HFFc6 (cell line): ENCODE measurements around the gene AADACL4. TPM values are rescaled to one million over a fixed set of nuclear protein-coding genes. Genes with fewer than 3 reads are reported as not detected.

Experiments used
- DNase-seq: peaks from one replicate; pipeline ENCODE4 v3.0.0-alpha.2; 2018
- H3K27ac Mint-ChIP-seq: 2 replicates; pipeline ENCODE4 v1.8.0; 2020; ENCODE audit warnings: mild to moderate bottlenecking, mixed read lengths
- H3K27me3 Mint-ChIP-seq: 2 replicates; pipeline ENCODE4 v1.8.0; 2021; ENCODE audit warnings: mild to moderate bottlenecking, moderate library complexity, mixed read lengths; ENCODE audit not compliant: insufficient read depth
- H3K36me3 Mint-ChIP-seq: 2 replicates; pipeline ENCODE4 v1.8.0; 2021; ENCODE audit warnings: low read depth, mixed read lengths
- H3K4me1 Mint-ChIP-seq: 2 replicates; pipeline ENCODE4 v1.8.0; 2020; ENCODE audit warnings: low read depth, mixed read lengths
- H3K4me3 Mint-ChIP-seq: 2 replicates; pipeline ENCODE4 v1.8.0; 2020; ENCODE audit warnings: mild to moderate bottlenecking, moderate library complexity, mixed read lengths
- H3K9me3 Mint-ChIP-seq: 2 replicates; pipeline ENCODE4 v1.8.0; 2020; ENCODE audit warnings: mild to moderate bottlenecking, mixed read lengths
- total RNA-seq, 6 experiments: library from RNA; stranded (reverse); fragmentation: NEBNext Ultra II Directional; extraction: Animal tissue kit (Norgen Biotek cat#: 25700); gene quantifications; 2 replicates in 1 of 6; 3 replicates in 5 of 6; pipeline ENCODE4 v1.2.3, GENCODE V29; 2021
- TF ChIP-seq, protein P1 (sequence below): fragments of 200-600 bp; sonication (generic); IDR thresholded peaks from 2 replicates; pipeline ENCODE4 v1.5.0; 2021; ENCODE audit warnings: antibody characterized with exemption, mild to moderate bottlenecking

Gene AADACL4
- total RNA-seq, 6 experiments from 2014 or later = not detected

DNA sequence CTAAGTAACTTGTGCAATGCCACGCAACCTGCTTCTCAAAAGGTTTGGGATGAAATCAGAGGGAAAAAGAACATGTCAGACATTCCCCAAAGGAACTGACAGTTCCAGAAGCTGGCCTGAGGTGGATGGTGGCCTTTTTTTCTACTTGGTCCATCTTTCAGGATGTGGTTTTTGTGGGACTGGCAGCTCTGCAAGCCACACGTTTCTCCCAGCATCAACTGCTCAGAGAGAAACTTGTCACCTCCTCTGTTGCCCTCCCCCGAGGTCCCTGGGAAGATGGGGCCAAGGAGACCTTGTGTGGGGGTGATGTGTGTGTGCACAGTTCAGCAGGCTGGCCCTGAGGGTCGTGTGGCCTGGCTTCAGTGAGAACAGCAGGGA is 23.4 kb upstream of the AADACL4 start:
- Mint-ChIP-seq H3K4me3 (no peak overlapping the region), H3K27ac (no peak overlapping the region), H3K4me1 (peaks cover 48% of the 10 kb centered on the region), H3K9me3 (no peaks in the 10 kb centered on the region), H3K27me3 (peaks cover 13% of the 10 kb centered on the region), H3K36me3 (no peaks in the 10 kb centered on the region)
- TF ChIP-seq, protein P1, sequence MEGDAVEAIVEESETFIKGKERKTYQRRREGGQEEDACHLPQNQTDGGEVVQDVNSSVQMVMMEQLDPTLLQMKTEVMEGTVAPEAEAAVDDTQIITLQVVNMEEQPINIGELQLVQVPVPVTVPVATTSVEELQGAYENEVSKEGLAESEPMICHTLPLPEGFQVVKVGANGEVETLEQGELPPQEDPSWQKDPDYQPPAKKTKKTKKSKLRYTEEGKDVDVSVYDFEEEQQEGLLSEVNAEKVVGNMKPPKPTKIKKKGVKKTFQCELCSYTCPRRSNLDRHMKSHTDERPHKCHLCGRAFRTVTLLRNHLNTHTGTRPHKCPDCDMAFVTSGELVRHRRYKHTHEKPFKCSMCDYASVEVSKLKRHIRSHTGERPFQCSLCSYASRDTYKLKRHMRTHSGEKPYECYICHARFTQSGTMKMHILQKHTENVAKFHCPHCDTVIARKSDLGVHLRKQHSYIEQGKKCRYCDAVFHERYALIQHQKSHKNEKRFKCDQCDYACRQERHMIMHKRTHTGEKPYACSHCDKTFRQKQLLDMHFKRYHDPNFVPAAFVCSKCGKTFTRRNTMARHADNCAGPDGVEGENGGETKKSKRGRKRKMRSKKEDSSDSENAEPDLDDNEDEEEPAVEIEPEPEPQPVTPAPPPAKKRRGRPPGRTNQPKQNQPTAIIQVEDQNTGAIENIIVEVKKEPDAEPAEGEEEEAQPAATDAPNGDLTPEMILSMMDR = no peak
- no peak for DNase-seq

GRCh38 chr1:12620931-12621330 is 23.0 kb upstream of the AADACL4 start:
- peaks cover 17% of the 10 kb centered on the region for H3K27me3 Mint-ChIP-seq
- no peaks in the 10 kb centered on the region for H3K9me3 Mint-ChIP-seq
- H3K27ac Mint-ChIP-seq = no peak overlapping the region
- H3K4me1 Mint-ChIP-seq = peaks cover 44% of the 10 kb centered on the region
- no peak overlapping the region for H3K4me3 Mint-ChIP-seq
- TF ChIP-seq, protein P1 = no peak
- no peak for DNase-seq
- no peaks in the 10 kb centered on the region for H3K36me3 Mint-ChIP-seq

GRCh38 chr1:12621346-12622335 is 22.2 kb upstream of the AADACL4 start:
- no peak overlapping the region for H3K27ac Mint-ChIP-seq
- no peak for DNase-seq
- no peak overlapping the region for H3K4me3 Mint-ChIP-seq
- TF ChIP-seq, protein P1 = no peak
- H3K9me3 Mint-ChIP-seq = no peaks in the 10 kb centered on the region
- peaks cover 37% of the 10 kb centered on the region for H3K4me1 Mint-ChIP-seq
- peaks cover 22% of the 10 kb centered on the region for H3K27me3 Mint-ChIP-seq
- no peaks in the 10 kb centered on the region for H3K36me3 Mint-ChIP-seq

- no peaks in the 10 kb centered on the region for H3K36me3 Mint-ChIP-seq
- TF ChIP-seq, protein P1 = no peak
- H3K4me3 Mint-ChIP-seq = no peak overlapping the region
- H3K27ac Mint-ChIP-seq = no peak overlapping the region
- peaks cover 30% of the 10 kb centered on the region for H3K4me1 Mint-ChIP-seq
- DNase-seq = no peak
- no peaks in the 10 kb centered on the region for H3K9me3 Mint-ChIP-seq
- peaks cover 22% of the 10 kb centered on the region for H3K27me3 Mint-ChIP-seq
Observed at GRCh38 chr1:12622506-12622905, 21.4 kb upstream of the AADACL4 start.

DNA sequence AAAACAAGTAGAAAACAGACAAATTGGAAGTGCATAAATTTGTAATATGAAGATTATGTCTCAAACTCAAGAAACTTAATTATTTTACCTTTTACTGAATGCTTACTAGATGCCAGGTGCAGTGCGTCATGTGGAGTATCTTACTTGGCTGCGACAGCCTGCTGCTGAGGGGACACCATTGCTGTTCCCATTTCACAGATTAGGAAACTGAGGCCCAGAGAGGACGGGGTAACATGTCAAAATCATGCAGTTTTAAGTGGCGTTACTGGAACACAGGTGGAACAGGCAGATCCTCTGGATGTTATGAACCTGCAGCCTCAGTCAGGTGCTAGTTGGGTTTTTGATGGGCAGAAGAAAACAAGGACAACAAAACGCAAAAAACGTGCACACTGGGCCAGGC is 18.6 kb upstream of the AADACL4 start:
- no peaks in the 10 kb centered on the region for H3K9me3 Mint-ChIP-seq
- H3K36me3 Mint-ChIP-seq = no peaks in the 10 kb centered on the region
- TF ChIP-seq, protein P1 = no peak
- no peak overlapping the region for H3K4me3 Mint-ChIP-seq
- H3K4me1 Mint-ChIP-seq = peaks cover 4% of the 10 kb centered on the region
- DNase-seq = no peak
- H3K27ac Mint-ChIP-seq = no peak overlapping the region
- H3K27me3 Mint-ChIP-seq = peaks cover 24% of the 10 kb centered on the region
